HepG2 (cell line): ENCODE results near the gene CCNJL. TPM values are rescaled to one million over a fixed set of nuclear protein-coding genes. Genes with fewer than 3 reads are reported as not detected.

Experiments
- ATAC-seq: fragments of 200-7000 bp; cut with Tn5 transposase; 3 replicates; pipeline ENCODE4 v1.9.1; 2020; ENCODE audit warnings: mild to moderate bottlenecking, moderate library complexity
- BruUV-seq: library from RNA; stranded (reverse); fragments of 400-500 nt; replicated peaks from 2 replicates; lab custom pipeline; 2021; lab: Mats Ljungman, UMichigan
- CTCF ChIA-PET: fragments of 300-600 bp; formaldehyde crosslinking; extraction: SDS; loops from one replicate; lab custom pipeline; 2021; ENCODE audit warnings: low total read pairs, inconsistent platforms, low intra/inter-chr PET ratio; lab: Yijun Ruan, JAX
- POLR2A ChIA-PET: fragments of 350-600 bp; sonication (Branson Sonifier 250); formaldehyde crosslinking; loops from one replicate; lab custom pipeline; 2020; ENCODE audit warnings: antibody characterized with exemption, inconsistent platforms; lab: Yijun Ruan, JAX
- DNase-seq: peaks from one replicate; pipeline ENCODE4 v3.0.0-alpha.2; 2015; ENCODE audit warnings: low spot score
- FAIRE-seq: peaks from 3 replicates; lab custom pipeline; 2011; peaks lifted over from hg19 to GRCh38; lab: Jason Lieb, UNC
- H2AFZ ChIP-seq: one replicate; pipeline ENCODE4 v1.6.1; 2011; ENCODE audit warnings: low read length, inconsistent platforms
- H3K27ac ChIP-seq: fragments of 300-600 bp; 3 replicates; pipeline ENCODE4 v1.8.0; 2011; ENCODE audit warnings: mixed run types, mild to moderate bottlenecking, mixed read lengths, low read length, inconsistent platforms; ENCODE audit not compliant: insufficient read depth; ENCODE audit errors: extremely low read length
- H3K27me3 ChIP-seq, 2 experiments: fragments of 200-600 bp in 1 of 2; 2 replicates in 1 of 2; 3 replicates in 1 of 2; pipeline versions ENCODE4 v1.6.0 to v1.8.0; 2011; ENCODE audit warnings: low read length in 2 of 2, mild to moderate bottlenecking in 2 of 2, moderate library complexity in 2 of 2, inconsistent platforms in 1 of 2; ENCODE audit not compliant: insufficient read depth in 2 of 2, control insufficient read depth in 1 of 2
- H3K36me3 ChIP-seq, 2 experiments: fragments of 200-600 bp in 1 of 2; replicated peaks in 1 of 2; 2 replicates in 1 of 2; 3 replicates in 1 of 2; pipeline versions ENCODE4 v1.5.1 to v1.8.0; 2011; ENCODE audit warnings: low read length in 2 of 2, inconsistent platforms in 1 of 2; ENCODE audit not compliant: insufficient read depth in 2 of 2, control insufficient read depth in 1 of 2
- H3K4me1 ChIP-seq: 2 replicates; pipeline ENCODE4 v1.5.1; 2012; ENCODE audit warnings: low read length, inconsistent platforms; ENCODE audit not compliant: insufficient read depth
- H3K4me2 ChIP-seq: 2 replicates; pipeline ENCODE4 v1.6.0; 2011; ENCODE audit warnings: low read depth, low read length, inconsistent platforms
- H3K4me3 ChIP-seq, 3 experiments: fragments of 200-600 bp in 1 of 3; sonication (generic), shearing (Covaris generic) in 1 of 3; replicated peaks in 1 of 3; 2 replicates each; pipeline ENCODE4 v1.5.1; 2011 to 2016; ENCODE audit warnings: low read length in 3 of 3, inconsistent platforms in 2 of 3, low read depth in 2 of 3, mild to moderate bottlenecking in 2 of 3, control low read depth in 1 of 3, mixed read lengths in 1 of 3; ENCODE audit not compliant: insufficient read depth in 1 of 3
- H3K79me2 ChIP-seq: one replicate; pipeline ENCODE4 v1.6.1; 2011; ENCODE audit warnings: low read length, inconsistent platforms; ENCODE audit not compliant: insufficient read depth
- H3K9ac ChIP-seq: 2 replicates; pipeline ENCODE4 v1.6.0; 2011; ENCODE audit warnings: mild to moderate bottlenecking, low read depth, low read length, inconsistent platforms; ENCODE audit not compliant: insufficient read depth
- H3K9me3 ChIP-seq: 2 replicates; pipeline ENCODE4 v1.5.1; 2012; ENCODE audit warnings: mild to moderate bottlenecking, low read length
- H4K20me1 ChIP-seq: 2 replicates; pipeline ENCODE4 v1.6.0; 2011; ENCODE audit warnings: inconsistent platforms, mild to moderate bottlenecking, low read length, moderate library complexity; ENCODE audit not compliant: insufficient read depth
- AGO1 ChIP-seq: fragments of 200-400 bp; formaldehyde crosslinking; IDR thresholded peaks from 2 replicates; pipeline ENCODE4 v1.6.1; 2017; ENCODE audit warnings: mild to moderate bottlenecking, low read depth, low read length, moderate library complexity; ENCODE audit not compliant: poor library complexity, severe bottlenecking
- JUND ChIP-seq: sonication (generic); formaldehyde crosslinking; IDR thresholded peaks from 2 replicates; pipeline ENCODE4 v1.8.0; 2022; ENCODE audit warnings: mild to moderate bottlenecking, missing genetic modification reagents
- MIXL1 ChIP-seq: IDR thresholded peaks from 2 replicates; pipeline ENCODE4 v1.6.1; 2016
- MTA1 ChIP-seq: sonication (generic); formaldehyde crosslinking; IDR thresholded peaks from 2 replicates; pipeline ENCODE4 v1.4.0; 2020; ENCODE audit warnings: missing genetic modification reagents, mild to moderate bottlenecking, borderline replicate concordance
- NR2F1 ChIP-seq, 2 experiments: fragments of 450-650 bp in 1 of 2; formaldehyde crosslinking in 1 of 2; IDR thresholded peaks; 2 replicates each; pipeline versions ENCODE4 v1.5.0 to v1.6.1; 2016 to 2020; ENCODE audit warnings: mild to moderate bottlenecking in 1 of 2, missing compliant biosample characterization in 1 of 2, missing genetic modification reagents in 1 of 2, moderate library complexity in 1 of 2
- SIX4 ChIP-seq: sonication (generic); formaldehyde crosslinking; IDR thresholded peaks from 2 replicates; pipeline ENCODE4 v1.4.0; 2020; ENCODE audit warnings: missing genetic modification reagents
- ZBTB7A ChIP-seq: sonication (generic); formaldehyde crosslinking; IDR thresholded peaks from 2 replicates; pipeline ENCODE4 v1.8.0; 2022; ENCODE audit warnings: mild to moderate bottlenecking, missing genetic modification reagents
- WGBS: methylation state at CpG from one replicate; pipeline ENCODE4 v1.1.6; 2017; ENCODE audit warnings: low lambda C conversion rate; 5-methylcytosine and 5-hydroxymethylcytosine counted together
- in situ Hi-C: cut with HindIII; loops from 2 replicates; pipeline ENCODE4 v1.10.0; 2017; ENCODE audit warnings: low pct_unique_long_range_greater_than_20kb; ENCODE audit not compliant: extremely low pct_ligation_motif_present
- intact Hi-C: fragments of 100-400 bp; cut with micrococcal nuclease; formaldehyde crosslinking; loops from one replicate; pipeline ENCODE4 v1.10.0; 2022; ENCODE audit not compliant: unreplicated experiment
- polyA plus RNA-seq, 8 experiments: library from polyadenylated mRNA; depleted of rRNA in 3 of 8; stranded (reverse) in 7 of 8; unstranded in 1 of 8; fragments of >200 nt; fragmentation: Illumina TruSeq in 4 of 8; extraction: Trizol in 4 of 8; gene quantifications; 2 replicates each; pipeline versions ENCODE4 v1.2.1 to v1.2.3, GENCODE V29; 2011 to 2016; ENCODE audit warnings: low read depth in 4 of 8, missing spikeins in 1 of 8, mixed read lengths in 1 of 8; ENCODE audit not compliant: insufficient read depth in 1 of 8
- total RNA-seq, 5 experiments: library from RNA; depleted of rRNA; stranded (reverse); fragments of >200 nt; fragmentation: Illumina TruSeq; extraction: Trizol; gene quantifications; 2 replicates each; pipeline ENCODE4 v1.2.3, GENCODE V29; 2016; ENCODE audit warnings: low read depth in 1 of 5
- TF ChIP-seq, protein P1 (sequence below): IDR thresholded peaks from 2 replicates; pipeline ENCODE4 v1.6.1; 2016; ENCODE audit warnings: missing compliant biosample characterization, missing genetic modification reagents, borderline replicate concordance
- TF ChIP-seq, protein P2 (sequence below): sonication (generic); formaldehyde crosslinking; IDR thresholded peaks from 2 replicates; pipeline ENCODE4 v1.8.1; 2023; ENCODE audit warnings: mild to moderate bottlenecking, inconsistent platforms, moderate library complexity, missing genetic modification reagents, borderline replicate concordance
- TF ChIP-seq, protein P3 (sequence below): sonication (generic); formaldehyde crosslinking; IDR thresholded peaks from 2 replicates; pipeline ENCODE4 v1.5.0; 2020; ENCODE audit warnings: mild to moderate bottlenecking, missing genetic modification reagents, borderline replicate concordance
- TF ChIP-seq, protein P4 (sequence below): sonication (generic); formaldehyde crosslinking; IDR thresholded peaks from 2 replicates; pipeline ENCODE4 v1.5.0; 2020; ENCODE audit warnings: missing genetic modification reagents, mild to moderate bottlenecking, borderline replicate concordance

CCNJL gene
- total and polyA plus RNA-seq, 2 of the 13 experiments (the other 11 are each of a cell fraction or from before 2014, with no cell fraction given): 1.6 to 4.4 TPM

DNA sequence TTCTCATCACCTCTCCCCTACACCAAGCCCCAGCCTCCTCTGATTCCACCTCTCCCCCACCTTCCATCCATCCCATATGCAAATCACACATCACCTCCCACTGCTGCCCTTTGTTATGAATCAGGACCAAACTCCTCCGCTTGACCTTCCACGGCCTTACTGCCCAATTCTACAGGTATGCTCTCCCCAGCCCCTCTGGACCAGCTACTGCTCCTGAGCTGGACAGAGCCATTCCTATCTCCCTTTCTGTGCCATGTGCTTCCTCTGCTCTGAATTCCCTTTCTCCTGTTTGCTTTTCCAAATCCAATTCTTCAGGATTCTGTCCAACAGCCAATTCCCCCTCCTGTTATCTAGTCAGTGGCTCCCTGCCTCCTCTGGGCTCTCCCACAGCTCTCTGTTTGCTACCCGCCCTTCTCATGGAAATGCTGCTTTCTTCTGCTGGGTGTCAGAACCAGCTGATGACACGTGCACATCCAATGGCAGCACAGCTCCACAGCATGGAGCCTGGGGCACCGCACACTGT, 74.7 kb downstream of the CCNJL start (continued):
- no peak for TF ChIP-seq AGO1

DNA sequence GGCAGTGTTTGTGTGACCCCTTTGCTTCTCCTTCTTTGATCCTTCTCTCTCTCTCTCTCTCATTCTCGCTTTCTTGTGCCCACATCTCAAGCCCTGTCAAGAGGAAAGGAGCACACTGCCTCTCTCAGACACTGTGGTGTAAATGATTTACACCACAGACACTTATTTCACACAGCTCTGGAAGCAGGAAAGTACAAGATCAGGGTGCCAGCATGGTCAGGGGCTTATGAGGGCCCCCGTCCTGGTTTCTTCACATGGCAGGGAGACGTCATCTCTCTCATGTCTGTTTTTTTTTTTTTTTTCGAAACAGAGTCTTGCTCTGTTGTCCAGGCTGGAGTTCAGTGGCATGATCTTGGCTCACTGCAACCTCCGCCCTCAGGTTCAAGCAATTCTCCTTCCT, 76.6 kb downstream of the CCNJL start:
- no peak for DNase-seq
- Histone ChIP-seq H3K9ac (no peak overlapping the region), H3K4me3 (no peak overlapping the region), H3K4me2 (no peak overlapping the region), H3K27ac (no peak overlapping the region), H2AFZ (no peak overlapping the region), H3K9me3 (no peaks in the 10 kb centered on the region), H3K27me3 (no peaks in the 10 kb centered on the region), H3K79me2 (no peaks in the 10 kb centered on the region), H3K36me3 (no peaks in the 10 kb centered on the region), H4K20me1 (no peaks in the 10 kb centered on the region), H3K4me1 (no peaks in the 10 kb centered on the region)
- intact Hi-C loops (no loop called here), in situ Hi-C loops (no loop called here)
- 41% methylated on average over 5 of the region's 5 CpGs for WGBS
- ChIA-PET CTCF (no interaction called here), POLR2A (no interaction called here)
- no peak for ATAC-seq
- no peak for FAIRE-seq
- BruUV-seq: no TSS peak
- no peak for TF ChIP-seq MIXL1 (CRISPR knock-in tag)
- TF ChIP-seq NR2F1 (CRISPR knock-in tag; IDR thresholded peaks at IDR 0.05): no peak
- TF ChIP-seq, protein P1, sequence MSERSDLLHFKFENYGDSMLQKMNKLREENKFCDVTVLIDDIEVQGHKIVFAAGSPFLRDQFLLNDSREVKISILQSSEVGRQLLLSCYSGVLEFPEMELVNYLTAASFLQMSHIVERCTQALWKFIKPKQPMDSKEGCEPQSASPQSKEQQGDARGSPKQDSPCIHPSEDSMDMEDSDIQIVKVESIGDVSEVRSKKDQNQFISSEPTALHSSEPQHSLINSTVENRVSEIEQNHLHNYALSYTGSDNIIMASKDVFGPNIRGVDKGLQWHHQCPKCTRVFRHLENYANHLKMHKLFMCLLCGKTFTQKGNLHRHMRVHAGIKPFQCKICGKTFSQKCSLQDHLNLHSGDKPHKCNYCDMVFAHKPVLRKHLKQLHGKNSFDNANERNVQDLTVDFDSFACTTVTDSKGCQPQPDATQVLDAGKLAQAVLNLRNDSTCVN (CRISPR knock-in tag): no peak
- no peak for TF ChIP-seq JUND (CRISPR knock-in tag)
- no peak for TF ChIP-seq MTA1 (CRISPR knock-in tag)
- TF ChIP-seq, protein P2, sequence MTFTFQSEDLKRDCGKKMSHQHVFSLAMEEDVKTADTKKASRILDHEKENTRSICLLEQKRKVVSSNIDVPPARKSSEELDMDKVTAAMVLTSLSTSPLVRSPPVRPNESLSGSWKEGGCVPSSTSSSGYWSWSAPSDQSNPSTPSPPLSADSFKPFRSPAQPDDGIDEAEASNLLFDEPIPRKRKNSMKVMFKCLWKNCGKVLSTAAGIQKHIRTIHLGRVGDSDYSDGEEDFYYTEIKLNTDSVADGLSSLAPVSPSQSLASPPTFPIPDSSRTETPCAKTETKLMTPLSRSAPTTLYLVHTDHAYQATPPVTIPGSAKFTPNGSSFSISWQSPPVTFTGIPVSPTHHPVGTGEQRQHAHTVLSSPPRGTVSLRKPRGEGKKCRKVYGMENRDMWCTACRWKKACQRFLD (CRISPR knock-in tag): no peak
- TF ChIP-seq ZBTB7A (CRISPR knock-in tag): no peak
- TF ChIP-seq, protein P3, sequence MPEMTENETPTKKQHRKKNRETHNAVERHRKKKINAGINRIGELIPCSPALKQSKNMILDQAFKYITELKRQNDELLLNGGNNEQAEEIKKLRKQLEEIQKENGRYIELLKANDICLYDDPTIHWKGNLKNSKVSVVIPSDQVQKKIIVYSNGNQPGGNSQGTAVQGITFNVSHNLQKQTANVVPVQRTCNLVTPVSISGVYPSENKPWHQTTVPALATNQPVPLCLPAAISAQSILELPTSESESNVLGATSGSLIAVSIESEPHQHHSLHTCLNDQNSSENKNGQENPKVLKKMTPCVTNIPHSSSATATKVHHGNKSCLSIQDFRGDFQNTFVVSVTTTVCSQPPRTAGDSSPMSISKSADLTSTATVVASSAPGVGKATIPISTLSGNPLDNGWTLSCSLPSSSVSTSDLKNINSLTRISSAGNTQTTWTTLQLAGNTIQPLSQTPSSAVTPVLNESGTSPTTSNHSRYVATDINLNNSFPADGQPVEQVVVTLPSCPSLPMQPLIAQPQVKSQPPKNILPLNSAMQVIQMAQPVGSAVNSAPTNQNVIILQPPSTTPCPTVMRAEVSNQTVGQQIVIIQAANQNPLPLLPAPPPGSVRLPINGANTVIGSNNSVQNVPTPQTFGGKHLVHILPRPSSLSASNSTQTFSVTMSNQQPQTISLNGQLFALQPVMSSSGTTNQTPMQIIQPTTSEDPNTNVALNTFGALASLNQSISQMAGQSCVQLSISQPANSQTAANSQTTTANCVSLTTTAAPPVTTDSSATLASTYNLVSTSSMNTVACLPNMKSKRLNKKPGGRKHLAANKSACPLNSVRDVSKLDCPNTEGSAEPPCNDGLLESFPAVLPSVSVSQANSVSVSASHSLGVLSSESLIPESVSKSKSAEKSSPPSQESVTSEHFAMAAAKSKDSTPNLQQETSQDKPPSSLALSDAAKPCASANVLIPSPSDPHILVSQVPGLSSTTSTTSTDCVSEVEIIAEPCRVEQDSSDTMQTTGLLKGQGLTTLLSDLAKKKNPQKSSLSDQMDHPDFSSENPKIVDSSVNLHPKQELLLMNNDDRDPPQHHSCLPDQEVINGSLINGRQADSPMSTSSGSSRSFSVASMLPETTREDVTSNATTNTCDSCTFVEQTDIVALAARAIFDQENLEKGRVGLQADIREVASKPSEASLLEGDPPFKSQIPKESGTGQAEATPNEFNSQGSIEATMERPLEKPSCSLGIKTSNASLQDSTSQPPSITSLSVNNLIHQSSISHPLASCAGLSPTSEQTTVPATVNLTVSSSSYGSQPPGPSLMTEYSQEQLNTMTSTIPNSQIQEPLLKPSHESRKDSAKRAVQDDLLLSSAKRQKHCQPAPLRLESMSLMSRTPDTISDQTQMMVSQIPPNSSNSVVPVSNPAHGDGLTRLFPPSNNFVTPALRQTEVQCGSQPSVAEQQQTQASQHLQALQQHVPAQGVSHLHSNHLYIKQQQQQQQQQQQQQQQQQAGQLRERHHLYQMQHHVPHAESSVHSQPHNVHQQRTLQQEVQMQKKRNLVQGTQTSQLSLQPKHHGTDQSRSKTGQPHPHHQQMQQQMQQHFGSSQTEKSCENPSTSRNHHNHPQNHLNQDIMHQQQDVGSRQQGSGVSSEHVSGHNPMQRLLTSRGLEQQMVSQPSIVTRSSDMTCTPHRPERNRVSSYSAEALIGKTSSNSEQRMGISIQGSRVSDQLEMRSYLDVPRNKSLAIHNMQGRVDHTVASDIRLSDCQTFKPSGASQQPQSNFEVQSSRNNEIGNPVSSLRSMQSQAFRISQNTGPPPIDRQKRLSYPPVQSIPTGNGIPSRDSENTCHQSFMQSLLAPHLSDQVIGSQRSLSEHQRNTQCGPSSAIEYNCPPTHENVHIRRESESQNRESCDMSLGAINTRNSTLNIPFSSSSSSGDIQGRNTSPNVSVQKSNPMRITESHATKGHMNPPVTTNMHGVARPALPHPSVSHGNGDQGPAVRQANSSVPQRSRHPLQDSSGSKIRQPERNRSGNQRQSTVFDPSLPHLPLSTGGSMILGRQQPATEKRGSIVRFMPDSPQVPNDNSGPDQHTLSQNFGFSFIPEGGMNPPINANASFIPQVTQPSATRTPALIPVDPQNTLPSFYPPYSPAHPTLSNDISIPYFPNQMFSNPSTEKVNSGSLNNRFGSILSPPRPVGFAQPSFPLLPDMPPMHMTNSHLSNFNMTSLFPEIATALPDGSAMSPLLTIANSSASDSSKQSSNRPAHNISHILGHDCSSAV (CRISPR knock-in tag): no peak
- no peak for TF ChIP-seq SIX4 (CRISPR knock-in tag)
- TF ChIP-seq, protein P4, sequence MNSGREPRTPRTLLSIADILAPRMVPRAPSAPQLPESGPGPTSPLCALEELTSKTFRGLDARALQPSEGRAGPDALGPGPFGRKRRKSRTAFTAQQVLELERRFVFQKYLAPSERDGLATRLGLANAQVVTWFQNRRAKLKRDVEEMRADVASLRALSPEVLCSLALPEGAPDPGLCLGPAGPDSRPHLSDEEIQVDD (CRISPR knock-in tag): no peak
